HG03103 (cell line): Measurements from ENCODE around the gene CNTFR.
"Not testable (repeated sequence)": the region's sequence is repeated elsewhere in the genome, so short reads cannot be mapped to it uniquely, and the experiment has no call there.

Experiments used
- ATAC-seq: cut with Tn5 transposase; IDR thresholded peaks from one replicate; pipeline ENCODE4 v1.9.1; 2021; ENCODE audit warnings: low read depth; ENCODE audit not compliant: unreplicated experiment

Gene CNTFR

GRCh38 chr9:34589636-34590380 is at the start of gene CNTFR:
Gene CNTFR (minus strand): TSS chr9:34589724. CDS start chr9:34568981, 20,743 bp downstream.
- no peak for ATAC-seq

GRCh38 chr9:34639322-34639721 is 49.8 kb upstream of the CNTFR start:
- not testable (repeated sequence) for ATAC-seq

GRCh38 chr9:34638138-34638445 is 48.6 kb upstream of the CNTFR start:
- ATAC-seq = no peak

- peak; percentile 78 for ATAC-seq
These were observed 48.0 kb upstream of the CNTFR start, which contains the start of gene SIGMAR1 for GRCh38 chr9:34637356-34638137. Gene SIGMAR1 (minus strand): TSS chr9:34637787. CDS start chr9:34637697, 90 bp downstream.

- ATAC-seq = no peak
These were observed 47.3 kb upstream of the CNTFR start for GRCh38 chr9:34636791-34637355.

GRCh38 chr9:34635556-34635955 is 46.0 kb upstream of the CNTFR start:
- no peak for ATAC-seq

- no peak for ATAC-seq
These were observed 45.2 kb upstream of the CNTFR start for GRCh38 chr9:34634551-34635248.

GRCh38 chr9:34633851-34634550 is 44.5 kb upstream of the CNTFR start:
- no peak for ATAC-seq

GRCh38 chr9:34633166-34633565 is 43.6 kb upstream of the CNTFR start:
- no peak for ATAC-seq

GRCh38 chr9:34630402-34631154 is 41.1 kb upstream of the CNTFR start:
- ATAC-seq = no peak

GRCh38 chr9:34629491-34629808 is 39.9 kb upstream of the CNTFR start:
- ATAC-seq = no peak

GRCh38 chr9:34628656-34629490 is 39.3 kb upstream of the CNTFR start, which contains the start of gene ARID3C:
Gene ARID3C (minus strand): TSS chr9:34629066. CDS start chr9:34628014, 1,052 bp downstream.
- no peak for ATAC-seq

GRCh38 chr9:34627716-34628655 is 38.5 kb upstream of the CNTFR start:
- no peak for ATAC-seq

- no peak for ATAC-seq
These were observed 35.6 kb upstream of the CNTFR start for GRCh38 chr9:34625186-34625486.

GRCh38 chr9:34624475-34625185 is 35.1 kb upstream of the CNTFR start:
- no peak for ATAC-seq

GRCh38 chr9:34623374-34624235 is 34.1 kb upstream of the CNTFR start:
- no peak for ATAC-seq
